WTC11 (cell line): ENCODE results near the gene LDLR.

Source experiments
- ATF3 ChIP-seq: sonication (generic); formaldehyde crosslinking; conservative IDR thresholded peaks from 2 replicates; pipeline ENCODE4 v1.8.1; 2022; ENCODE audit warnings: mild to moderate bottlenecking, missing genetic modification reagents
- CREM ChIP-seq: sonication (generic); formaldehyde crosslinking; IDR thresholded peaks from 2 replicates; pipeline ENCODE4 v1.8.1; 2022; ENCODE audit warnings: mild to moderate bottlenecking, missing genetic modification reagents, moderate library complexity
- CTCF ChIP-seq: fragments of 200-600 bp; IDR thresholded peaks from 2 replicates; pipeline ENCODE4 v1.8.0; 2022; ENCODE audit warnings: antibody characterized with exemption
- MAX ChIP-seq: sonication (generic); formaldehyde crosslinking; IDR thresholded peaks from 2 replicates; pipeline ENCODE4 v1.8.0; 2022; ENCODE audit warnings: mild to moderate bottlenecking, missing genetic modification reagents
- MYBL2 ChIP-seq: sonication (generic); formaldehyde crosslinking; IDR thresholded peaks from 2 replicates; pipeline ENCODE4 v1.8.1; 2023; ENCODE audit warnings: mild to moderate bottlenecking, moderate library complexity, missing genetic modification reagents
- NR3C1 ChIP-seq: sonication (generic); formaldehyde crosslinking; conservative IDR thresholded peaks from 2 replicates; pipeline ENCODE4 v1.8.1; 2023; ENCODE audit warnings: low read depth, mild to moderate bottlenecking, missing genetic modification reagents
- SP1 ChIP-seq: sonication (generic); formaldehyde crosslinking; conservative IDR thresholded peaks from 2 replicates; pipeline ENCODE4 v1.8.1; 2022; ENCODE audit warnings: missing genetic modification reagents
- TEAD4 ChIP-seq: sonication (generic); formaldehyde crosslinking; IDR thresholded peaks from 2 replicates; pipeline ENCODE4 v1.8.0; 2022; ENCODE audit warnings: mild to moderate bottlenecking, missing genetic modification reagents
- TP53 ChIP-seq: sonication (generic); formaldehyde crosslinking; IDR thresholded peaks from 2 replicates; pipeline ENCODE4 v1.8.1; 2023; ENCODE audit warnings: mild to moderate bottlenecking, missing genetic modification reagents

GRCh38 chr19:11078893-11079292 lies 10.4 kb upstream of the LDLR start:
- TF ChIP-seq MAX (CRISPR knock-in tag) (no peak), TP53 (CRISPR knock-in tag) (no peak), ATF3 (no peak), MYBL2 (CRISPR knock-in tag) (no peak), CTCF (no peak), NR3C1 (no peak), SP1 (CRISPR knock-in tag) (no peak), CREM (CRISPR knock-in tag) (no peak), TEAD4 (CRISPR knock-in tag) (no peak)
